ENCODE measurements around the gene LIPA. TPM values are rescaled to one million over a fixed set of nuclear protein-coding genes. Genes with fewer than 3 reads are reported as not detected.

Gene LIPA
- total and polyA plus RNA-seq, 4 donors, result 35.3 to 176 (median 75.9) TPM

GRCh38 chr10:89207181-89207800 lies 44.3 kb downstream of the LIPA start, which contains the start of gene CH25H:
Gene CH25H, minus strand, starts transcription at chr10:89207317. Its CDS starts 25 bp downstream, at chr10:89207292.
- peak within 1 kb of the TSS; percentile 29 to 32 for H3K27ac ChIP-seq (ENCODE audit: low read depth in 1 of 2, low read length in 2 of 2)
- H3K27me3 ChIP-seq (ENCODE audit: control insufficient read depth in 4 of 4, insufficient read depth in 4 of 4, low read length in 3 of 4), result peaks cover 0 to 13% (median 1%) of the 10 kb centered on the region in 4 donors
- no peaks in the 10 kb centered on the region for H3K9me3 ChIP-seq (ENCODE audit: control insufficient read depth in 4 of 4, low read length in 3 of 4)
- 3% methylated on average over 28 of the region's 28 CpGs for WGBS
- no peak for DNase-seq (ENCODE audit: low spot score)
- H3K4me1 ChIP-seq (ENCODE audit: control insufficient read depth in 4 of 4, insufficient read depth in 4 of 4, low read length in 3 of 4), result peaks cover 7 to 21% (median 16%) of the 10 kb centered on the region in 4 donors
- H3K9ac ChIP-seq (ENCODE audit: low read depth in 1 of 2, low read length in 2 of 2), result no peak within 1 kb of the TSS
- peak within 1 kb of the TSS; percentile 30 to 42 (median 40) for H3K4me3 ChIP-seq (ENCODE audit: low read depth in 1 of 3, low read length in 3 of 3)
- H3K36me3 ChIP-seq (ENCODE audit: control insufficient read depth in 4 of 4, insufficient read depth in 3 of 4, low read depth in 1 of 4, low read length in 3 of 4), result no peaks in the 10 kb centered on the region
- TF ChIP-seq YY1 (IDR thresholded peaks at IDR 0.05), result peak; percentile 11
- TF ChIP-seq SP1 (IDR thresholded peaks at IDR 0.05), result no peak

- H3K4me1 ChIP-seq (ENCODE audit: control insufficient read depth in 4 of 4, insufficient read depth in 4 of 4, low read length in 3 of 4), result peaks cover 7 to 21% (median 16%) of the 10 kb centered on the region in 4 donors
- DNase-seq (ENCODE audit: low spot score), result no peak
- H3K36me3 ChIP-seq (ENCODE audit: control insufficient read depth in 4 of 4, insufficient read depth in 3 of 4, low read depth in 1 of 4, low read length in 3 of 4), result no peaks in the 10 kb centered on the region
- 10% methylated on average over 42 of the region's 42 CpGs for WGBS
- no peaks in the 10 kb centered on the region for H3K9me3 ChIP-seq (ENCODE audit: control insufficient read depth in 4 of 4, low read length in 3 of 4)
- peak overlapping the region in 2 of 3 donors; percentile 40 to 42 for H3K4me3 ChIP-seq (ENCODE audit: low read depth in 1 of 3, low read length in 3 of 3)
- peaks cover 0 to 13% (median 1%) of the 10 kb centered on the region in 4 donors for H3K27me3 ChIP-seq (ENCODE audit: control insufficient read depth in 4 of 4, insufficient read depth in 4 of 4, low read length in 3 of 4)
- no peak for TF ChIP-seq MAX (IDR thresholded peaks at IDR 0.05)
- TF ChIP-seq FOXA1 (IDR thresholded peaks at IDR 0.05), result no peak
- no peak for TF ChIP-seq RXRA (IDR thresholded peaks at IDR 0.05)
- no peak for TF ChIP-seq HNF4A (conservative IDR thresholded peaks at IDR 0.05)
- H3K27ac ChIP-seq (ENCODE audit: low read depth in 1 of 2, low read length in 2 of 2), result no peak overlapping the region
- no peak overlapping the region for H3K9ac ChIP-seq (ENCODE audit: low read depth in 1 of 2, low read length in 2 of 2)
Measured at GRCh38 chr10:89206402-89207180, 45.0 kb downstream of the LIPA start.

- Histone ChIP-seq H3K4me3 (ENCODE audit: low read depth in 1 of 3, low read length in 3 of 3) (no peak overlapping the region), H3K27ac (ENCODE audit: low read depth in 1 of 2, low read length in 2 of 2) (no peak overlapping the region), H3K9ac (ENCODE audit: low read depth in 1 of 2, low read length in 2 of 2) (no peak overlapping the region), H3K9me3 (ENCODE audit: control insufficient read depth in 4 of 4, low read length in 3 of 4) (no peaks in the 10 kb centered on the region), H3K36me3 (ENCODE audit: control insufficient read depth in 4 of 4, insufficient read depth in 3 of 4, low read depth in 1 of 4, low read length in 3 of 4) (no peaks in the 10 kb centered on the region), H3K4me1 (ENCODE audit: control insufficient read depth in 4 of 4, insufficient read depth in 4 of 4, low read length in 3 of 4) (peaks cover 7 to 21% (median 16%) of the 10 kb centered on the region in 4 donors), H3K27me3 (ENCODE audit: control insufficient read depth in 4 of 4, insufficient read depth in 4 of 4, low read length in 3 of 4) (peaks cover 0 to 13% (median 1%) of the 10 kb centered on the region in 4 donors)
- no peak for DNase-seq (ENCODE audit: low spot score)
- no peak for TF ChIP-seq TAF1 (conservative IDR thresholded peaks at IDR 0.05)
- TF ChIP-seq CTCF (IDR thresholded peaks at IDR 0.05; ENCODE audit: low read depth, low read length, missing input control), result no peak
- no peak for TF ChIP-seq MAX (IDR thresholded peaks at IDR 0.05)
- TF ChIP-seq YY1 (IDR thresholded peaks at IDR 0.05), result no peak
- TF ChIP-seq RXRA (IDR thresholded peaks at IDR 0.05), result no peak
- no peak for TF ChIP-seq RAD21 (IDR thresholded peaks at IDR 0.05)
- TF ChIP-seq EGR1 (IDR thresholded peaks at IDR 0.05; ENCODE audit: low read depth in 2 of 2), result no peak
- WGBS, result 69% methylated on average over 6 of the region's 6 CpGs
Measured at GRCh38 chr10:89204621-89205185, 46.9 kb downstream of the LIPA start.
